Smooth muscle cell (in vitro differentiated cells): Measurements from ENCODE around the gene P2RX7. TPM values are rescaled to one million over a fixed set of nuclear protein-coding genes. Genes with fewer than 3 reads are reported as not detected.

Source experiments
- DNase-seq: peaks from one replicate; lab custom pipeline; 2025; ENCODE audit not compliant: unreplicated experiment; lab: John Stamatoyannopoulos, UW
- H2AFZ ChIP-seq: fragments of 200-600 bp; sonication (generic); 2 replicates; pipeline ENCODE4 v1.6.0; 2016; ENCODE audit warnings: antibody characterized with exemption, low read depth, mild to moderate bottlenecking
- H3F3A ChIP-seq: fragments of 200-600 bp; sonication (generic); 2 replicates; pipeline ENCODE4 v1.6.0; 2017; ENCODE audit warnings: antibody characterized with exemption, low read depth
- H3K27ac ChIP-seq: fragments of 200-600 bp; sonication (generic); 2 replicates; pipeline ENCODE4 v1.5.1; 2016; ENCODE audit warnings: low read depth, mild to moderate bottlenecking
- H3K27me3 ChIP-seq: fragments of 200-600 bp; sonication (generic); 2 replicates; pipeline ENCODE4 v1.6.1; 2016; ENCODE audit warnings: low read depth, mild to moderate bottlenecking
- H3K36me3 ChIP-seq: fragments of 200-600 bp; sonication (generic); 2 replicates; pipeline ENCODE4 v1.5.1; 2016; ENCODE audit warnings: low read depth
- H3K4me1 ChIP-seq: fragments of 200-600 bp; sonication (generic); 2 replicates; pipeline ENCODE4 v1.5.1; 2016; ENCODE audit warnings: low read depth
- H3K4me2 ChIP-seq: fragments of 200-600 bp; sonication (generic); 2 replicates; pipeline ENCODE4 v1.6.0; 2016; ENCODE audit warnings: mild to moderate bottlenecking
- H3K4me3 ChIP-seq: fragments of 200-600 bp; sonication (generic); 2 replicates; pipeline ENCODE4 v1.5.1; 2016; ENCODE audit warnings: mild to moderate bottlenecking
- H3K79me2 ChIP-seq: fragments of 200-600 bp; sonication (generic); 2 replicates; pipeline ENCODE4 v1.6.0; 2016; ENCODE audit warnings: low read depth, mild to moderate bottlenecking
- H3K9ac ChIP-seq: fragments of 200-600 bp; sonication (generic); 2 replicates; pipeline ENCODE4 v1.6.0; 2016; ENCODE audit warnings: low read depth
- H3K9me3 ChIP-seq: fragments of 200-600 bp; sonication (generic); replicated peaks from 2 replicates; pipeline ENCODE4 v1.5.1; 2016; ENCODE audit warnings: low read depth
- H4K20me1 ChIP-seq: fragments of 200-600 bp; sonication (generic); 2 replicates; pipeline ENCODE4 v1.6.0; 2016; ENCODE audit warnings: low read depth
- WGBS: methylation state at CpG from one replicate; pipeline ENCODE4 v1.1.7; 2016; ENCODE audit warnings: low lambda C conversion rate; 5-methylcytosine and 5-hydroxymethylcytosine counted together
- polyA plus RNA-seq: library from polyadenylated mRNA; unstranded; fragments of >200 nt; fragmentation: Nextera tagmentation; extraction: Ambion mirVana; gene quantifications from 2 replicates; pipeline ENCODE4 v1.2.1, GENCODE V29; 2016
- total RNA-seq: library from RNA; depleted of rRNA; stranded (reverse); fragments of >200 nt; gene quantifications from 2 replicates; pipeline ENCODE4 v1.2.3, GENCODE V29; 2014
- TF ChIP-seq, protein P1 (sequence below): fragments of 200-600 bp; sonication (generic); IDR thresholded peaks from 2 replicates; pipeline ENCODE4 v1.5.1; 2017; ENCODE audit warnings: borderline replicate concordance, mild to moderate bottlenecking, antibody characterized with exemption; ENCODE audit not compliant: insufficient read depth, poor library complexity, severe bottlenecking

The P2RX7 gene
- total and polyA plus RNA-seq, 2 experiments from 2014 or later, result 1.1 to 1.6 TPM

DNA sequence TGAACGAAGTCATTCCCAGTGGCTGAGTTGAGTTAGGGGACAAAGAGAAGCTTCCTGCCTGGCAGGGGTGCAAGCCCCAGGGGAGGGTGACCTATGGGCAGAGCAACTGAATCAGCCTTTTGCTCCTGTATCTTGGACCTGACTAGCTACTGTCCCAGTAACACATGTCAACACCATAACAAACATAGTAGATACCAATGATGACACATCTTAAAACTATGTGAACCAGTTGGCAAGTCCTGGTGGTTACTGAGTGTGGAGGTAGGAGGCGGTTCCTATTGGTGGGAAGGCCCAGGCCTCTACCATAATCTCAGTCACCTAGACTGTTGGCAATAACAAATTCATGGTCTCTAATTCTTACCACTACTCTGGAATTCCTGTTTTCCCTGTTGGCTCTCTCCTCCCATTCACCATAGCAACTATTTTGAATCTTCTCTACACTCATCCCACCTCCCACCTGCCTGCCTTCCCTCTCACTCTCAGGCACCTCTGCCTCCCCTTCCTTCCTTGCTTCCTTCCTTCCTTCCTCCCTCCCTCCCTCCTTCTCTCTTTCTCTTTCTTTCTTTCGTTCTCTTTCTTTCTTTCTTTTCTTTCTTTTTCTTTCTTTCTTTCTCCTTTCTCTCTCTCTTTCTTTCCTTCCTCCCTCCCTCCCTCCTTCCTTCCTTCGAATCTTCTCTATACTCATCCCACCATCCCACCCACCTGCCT is 8.1 kb upstream of the P2RX7 start:
- Histone ChIP-seq H3K4me1 (no peaks in the 10 kb centered on the region), H3K79me2 (no peaks in the 10 kb centered on the region), H3K4me3 (no peak overlapping the region), H3K4me2 (no peak overlapping the region), H3K27me3 (peaks cover 4% of the 10 kb centered on the region), H4K20me1 (no peaks in the 10 kb centered on the region), H3F3A (no peaks in the 10 kb centered on the region), H2AFZ (no peak overlapping the region), H3K27ac (peak overlapping the region; percentile 16), H3K9ac (peak overlapping the region; percentile 47), H3K36me3 (no peaks in the 10 kb centered on the region), H3K9me3 (no peaks in the 10 kb centered on the region)
- 80% methylated on average over 3 of the region's 4 CpGs for WGBS
- TF ChIP-seq, protein P1, sequence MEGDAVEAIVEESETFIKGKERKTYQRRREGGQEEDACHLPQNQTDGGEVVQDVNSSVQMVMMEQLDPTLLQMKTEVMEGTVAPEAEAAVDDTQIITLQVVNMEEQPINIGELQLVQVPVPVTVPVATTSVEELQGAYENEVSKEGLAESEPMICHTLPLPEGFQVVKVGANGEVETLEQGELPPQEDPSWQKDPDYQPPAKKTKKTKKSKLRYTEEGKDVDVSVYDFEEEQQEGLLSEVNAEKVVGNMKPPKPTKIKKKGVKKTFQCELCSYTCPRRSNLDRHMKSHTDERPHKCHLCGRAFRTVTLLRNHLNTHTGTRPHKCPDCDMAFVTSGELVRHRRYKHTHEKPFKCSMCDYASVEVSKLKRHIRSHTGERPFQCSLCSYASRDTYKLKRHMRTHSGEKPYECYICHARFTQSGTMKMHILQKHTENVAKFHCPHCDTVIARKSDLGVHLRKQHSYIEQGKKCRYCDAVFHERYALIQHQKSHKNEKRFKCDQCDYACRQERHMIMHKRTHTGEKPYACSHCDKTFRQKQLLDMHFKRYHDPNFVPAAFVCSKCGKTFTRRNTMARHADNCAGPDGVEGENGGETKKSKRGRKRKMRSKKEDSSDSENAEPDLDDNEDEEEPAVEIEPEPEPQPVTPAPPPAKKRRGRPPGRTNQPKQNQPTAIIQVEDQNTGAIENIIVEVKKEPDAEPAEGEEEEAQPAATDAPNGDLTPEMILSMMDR, result no peak
- no peak for DNase-seq

GRCh38 chr12:121127501-121127900 is 5.2 kb upstream of the P2RX7 start:
- TF ChIP-seq, protein P1, result no peak
- no peaks in the 10 kb centered on the region for H3K27me3 ChIP-seq
- 95% methylated on average over 3 of the region's 3 CpGs for WGBS
- no peaks in the 10 kb centered on the region for H3K79me2 ChIP-seq
- H3K4me2 ChIP-seq, result no peak overlapping the region
- no peak for DNase-seq
- no peaks in the 10 kb centered on the region for H3K4me1 ChIP-seq
- no peaks in the 10 kb centered on the region for H3F3A ChIP-seq
- H3K27ac ChIP-seq, result no peak overlapping the region
- no peaks in the 10 kb centered on the region for H3K9me3 ChIP-seq
- no peaks in the 10 kb centered on the region for H4K20me1 ChIP-seq
- no peak overlapping the region for H2AFZ ChIP-seq
- no peak overlapping the region for H3K4me3 ChIP-seq
- H3K9ac ChIP-seq, result no peak overlapping the region
- no peaks in the 10 kb centered on the region for H3K36me3 ChIP-seq

GRCh38 chr12:121128908-121129810 is 3.5 kb upstream of the P2RX7 start:
- Histone ChIP-seq H3K27me3 (no peaks in the 10 kb centered on the region), H3K79me2 (no peaks in the 10 kb centered on the region), H3K27ac (no peak overlapping the region), H3K9ac (no peak overlapping the region), H3K36me3 (no peaks in the 10 kb centered on the region), H3F3A (no peaks in the 10 kb centered on the region), H2AFZ (no peak overlapping the region), H3K4me2 (no peak overlapping the region), H3K4me3 (no peak overlapping the region), H3K9me3 (no peaks in the 10 kb centered on the region), H4K20me1 (no peaks in the 10 kb centered on the region), H3K4me1 (no peaks in the 10 kb centered on the region)
- TF ChIP-seq, protein P1, result no peak
- no peak for DNase-seq
- WGBS, result 48% methylated on average over 11 of the region's 11 CpGs
